Activated T-helper 1 cell treated with anti-CD3 and anti-CD28 coated beads, Interleukin-2, amount 50 U/mL, for 16 hours (primary cell): ENCODE measurements around the gene ATP4A.
A peak's percentile ranks its signal among the peaks of the same experiment; 100 is the strongest.

Source experiments
- DNase-seq, 2 donors: peaks; one replicate each; pipeline ENCODE4 v3.0.0-alpha.2; 2020; ENCODE audit warnings: low read depth in 1 of 2, low spot score in 1 of 2

Gene ATP4A

DNA sequence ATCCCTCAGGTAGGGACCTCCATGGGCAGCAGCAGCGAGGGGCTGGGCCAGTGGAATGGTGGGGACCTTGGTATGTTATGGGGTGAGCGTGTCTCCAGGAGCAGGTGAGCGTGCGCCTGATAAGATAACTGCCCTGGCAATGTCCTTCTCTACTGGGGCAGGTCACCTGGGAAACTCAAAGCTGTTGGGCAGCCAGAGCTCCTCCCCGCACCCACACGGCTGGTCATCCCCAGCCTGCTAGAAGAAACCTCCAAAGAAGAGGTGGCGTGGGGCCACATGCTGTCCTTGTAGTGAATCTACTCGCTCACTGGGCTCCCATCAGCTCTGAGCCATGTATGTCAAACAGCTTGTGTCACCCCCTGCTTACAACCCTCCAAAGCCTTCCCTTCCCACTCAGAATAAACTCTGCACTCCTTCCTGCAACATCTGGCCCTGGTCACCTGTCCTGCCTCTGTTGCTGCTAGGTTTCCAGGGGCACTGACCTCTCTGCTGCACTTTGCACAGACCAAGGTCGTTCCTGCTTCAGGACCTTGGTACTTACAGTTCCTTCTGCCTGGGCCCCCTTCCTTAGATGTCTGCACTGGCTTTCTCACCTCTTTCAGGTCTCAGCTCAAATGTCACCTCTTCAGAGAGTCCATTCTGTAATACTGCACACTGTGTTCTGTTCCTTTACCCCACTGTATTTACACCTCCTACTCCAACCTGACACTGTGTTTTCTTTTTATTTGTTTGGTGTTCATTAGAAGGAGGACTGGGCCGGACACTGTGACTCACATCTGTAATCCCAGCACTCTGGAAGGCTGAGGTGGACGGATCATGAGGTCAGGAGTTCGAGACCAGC lies 1.8 kb upstream of the ATP4A start:
- DNase-seq, result no peak

DNA sequence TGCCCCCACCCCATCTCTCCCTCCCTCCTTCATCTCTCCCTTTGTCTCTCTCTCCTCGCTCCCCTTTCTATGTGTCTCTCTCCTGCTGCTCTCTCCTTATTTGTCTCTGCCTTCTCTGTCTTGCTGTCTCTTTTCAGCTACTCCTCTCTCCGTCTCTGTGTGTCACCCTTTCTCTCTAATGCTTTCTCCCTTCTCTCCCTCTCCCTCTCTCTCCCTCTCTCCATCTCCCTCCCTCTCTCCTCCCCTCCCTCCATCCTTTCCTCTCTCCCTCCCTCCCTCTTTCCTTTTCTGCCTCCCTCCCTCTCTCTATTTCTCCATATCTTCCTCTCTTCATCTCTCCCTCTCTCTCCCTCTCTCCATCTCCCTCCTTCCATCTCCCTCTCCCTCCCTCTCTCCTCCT lies 682 bp downstream of the ATP4A start:
- no peak for DNase-seq

GRCh38 chr19:35562336-35562735 lies 1.1 kb downstream of the ATP4A start:
- no peak for DNase-seq

- no peak for DNase-seq
These were observed 2.0 kb downstream of the ATP4A start for GRCh38 chr19:35561436-35561835.

DNA sequence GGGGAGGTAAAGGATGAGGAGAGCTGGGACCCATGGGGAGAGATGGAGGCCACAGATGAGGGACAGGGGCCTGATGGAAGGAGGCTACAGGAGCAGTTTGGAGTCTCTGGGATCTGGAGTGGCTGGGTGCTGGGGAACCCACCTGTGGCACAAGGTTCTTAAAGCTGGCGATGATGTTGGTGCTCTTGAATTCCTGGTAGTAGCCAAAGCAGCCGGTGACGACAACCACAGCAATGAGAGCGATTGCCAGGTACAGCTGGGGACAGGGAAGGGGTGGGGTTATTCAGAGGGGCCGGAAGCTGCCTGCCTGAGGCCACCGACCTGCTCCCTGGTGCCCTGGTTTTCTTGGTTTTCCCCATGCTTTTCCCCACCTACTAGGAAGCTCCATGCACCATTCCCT lies 2.8 kb downstream of the ATP4A start:
- DNase-seq, result no peak

- no peak for DNase-seq
These were observed 3.2 kb downstream of the ATP4A start for GRCh38 chr19:35560271-35560670.

- DNase-seq, result no peak
These were observed 3.7 kb downstream of the ATP4A start for GRCh38 chr19:35559781-35560180.

DNA sequence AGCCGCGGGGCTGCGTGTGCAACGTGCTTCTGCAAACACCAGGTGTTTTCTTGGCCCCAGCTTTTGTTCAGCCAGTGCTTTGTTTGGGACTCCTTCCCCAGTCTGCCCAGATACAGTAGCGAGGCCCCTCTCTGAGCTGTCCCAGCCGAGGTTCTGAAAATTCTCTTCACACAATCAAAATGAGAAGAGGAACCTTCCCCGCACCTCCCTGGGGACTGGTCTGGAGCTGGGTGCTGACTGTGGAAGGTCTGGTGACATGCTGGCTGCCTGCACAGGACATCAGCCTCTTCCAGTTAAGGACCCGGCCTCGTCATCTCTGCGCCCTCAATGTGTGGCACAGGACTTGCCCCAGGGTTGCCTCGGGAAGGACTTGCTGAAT lies 4.2 kb downstream of the ATP4A start:
- no peak for DNase-seq

GRCh38 chr19:35558400-35559280 lies 4.8 kb downstream of the ATP4A start:
- DNase-seq, result no peak

DNA sequence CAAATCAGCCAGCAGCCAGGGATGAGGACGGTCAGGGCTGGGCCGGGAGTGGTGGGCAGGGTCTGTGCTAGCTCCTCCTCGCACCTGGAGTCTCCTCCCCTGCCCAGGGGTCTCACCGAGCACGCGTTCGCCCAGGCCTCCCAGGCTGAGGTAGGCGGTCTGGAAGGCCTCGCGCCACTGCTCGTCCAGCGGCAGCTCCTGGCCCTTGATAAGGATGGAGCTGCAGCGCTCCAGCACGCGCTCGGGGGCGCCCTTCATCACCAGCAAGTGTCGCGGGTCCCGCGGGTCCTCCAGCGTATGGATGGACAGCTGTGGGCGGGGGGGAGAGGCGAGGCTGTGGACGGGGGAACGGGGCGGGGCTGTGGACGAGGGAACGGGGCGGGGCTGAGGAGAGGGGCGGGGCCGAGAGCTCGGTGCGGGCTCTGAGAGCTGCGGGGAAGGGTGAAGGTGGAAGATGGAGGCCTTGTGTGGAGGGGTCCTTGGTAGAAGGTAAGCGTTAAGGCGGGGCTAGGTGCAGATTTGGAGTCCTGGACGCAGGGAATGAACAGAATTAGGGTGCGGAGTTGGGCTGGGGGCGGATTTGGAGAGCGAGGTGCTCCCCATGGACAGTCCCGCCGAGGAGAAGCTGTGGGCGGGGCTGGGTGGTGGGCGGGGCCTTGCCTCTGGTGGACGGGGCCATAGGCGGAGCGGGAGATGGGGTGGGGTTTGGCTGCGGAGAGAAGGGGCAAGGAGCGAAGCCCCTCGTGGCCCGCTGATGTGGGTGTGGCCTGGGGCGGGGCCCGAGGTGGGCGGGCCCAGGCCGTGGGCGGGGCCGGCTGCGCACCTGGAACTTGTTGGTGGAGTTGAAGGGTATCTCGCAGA lies 5.7 kb downstream of the ATP4A start:
- DNase-seq, result peak; percentile 12 to 20

DNA sequence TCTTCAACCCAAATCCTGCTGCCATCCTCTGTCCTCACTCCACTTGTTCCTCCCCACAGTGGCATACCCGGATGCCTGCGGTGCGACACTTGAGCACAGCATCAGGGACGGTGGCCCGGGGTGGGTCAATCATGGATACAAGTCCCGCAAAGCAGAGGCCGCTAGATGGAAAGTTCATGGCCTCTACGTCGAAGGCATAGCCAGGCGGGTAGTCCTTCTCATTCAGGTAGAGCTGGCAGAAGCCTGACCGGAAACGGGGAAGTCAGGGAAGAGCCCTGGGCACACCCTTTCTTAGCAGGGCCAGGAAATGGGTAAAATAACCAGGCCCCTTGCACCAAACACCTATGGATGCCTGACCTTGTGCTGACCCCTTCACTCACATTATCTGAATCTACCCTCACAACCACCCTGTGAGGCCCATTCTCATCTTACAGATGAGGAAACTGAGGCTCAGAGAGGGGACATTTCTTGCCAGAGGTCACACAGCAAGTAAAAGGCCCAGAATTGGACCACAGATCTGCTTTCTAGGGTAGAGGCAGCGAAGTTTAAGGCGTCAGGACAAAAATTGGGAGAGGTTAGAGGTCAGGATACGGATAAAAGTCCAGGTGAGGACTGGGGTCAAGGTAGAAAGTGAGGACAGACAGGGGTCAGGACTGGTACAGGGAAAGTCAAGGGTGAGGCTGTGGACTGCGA lies 6.5 kb downstream of the ATP4A start:
- no peak for DNase-seq

GRCh38 chr19:35556025-35556590 lies 7.3 kb downstream of the ATP4A start:
- DNase-seq, result no peak

DNA sequence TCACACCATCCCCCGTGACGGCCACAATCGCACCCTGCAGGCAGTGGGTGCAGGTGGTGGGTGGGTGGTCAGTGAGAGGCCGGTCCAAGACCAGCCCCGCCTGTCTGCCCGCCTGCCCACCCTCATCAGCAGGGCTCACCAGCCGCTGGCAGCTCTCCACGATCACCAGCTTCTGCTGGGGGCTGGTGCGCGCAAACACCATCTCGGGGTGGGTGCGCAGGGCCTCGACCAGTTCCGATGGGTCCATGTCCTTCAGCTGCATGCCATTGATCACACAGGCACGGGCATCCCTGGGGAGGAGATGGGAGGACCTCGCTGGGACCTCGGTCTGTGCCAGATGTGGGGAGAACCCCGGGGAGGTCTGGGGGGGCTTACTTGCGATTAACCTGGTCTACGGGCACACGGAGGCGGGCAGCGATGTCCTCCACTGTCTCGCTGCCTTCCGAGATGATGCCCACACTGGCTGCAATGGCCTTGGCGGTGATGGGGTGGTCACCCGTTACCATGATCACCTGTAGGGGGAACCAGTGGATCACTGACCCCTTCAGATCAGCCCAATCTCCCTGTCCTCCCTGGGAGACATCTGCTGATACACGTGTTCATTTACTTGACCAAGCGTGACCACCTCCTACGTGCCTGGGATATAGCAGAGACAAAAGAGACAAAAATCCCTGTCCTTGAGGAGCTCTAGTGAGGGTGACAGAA lies 8.0 kb downstream of the ATP4A start:
- no peak for DNase-seq

GRCh38 chr19:35554076-35554475 lies 9.4 kb downstream of the ATP4A start:
- no peak for DNase-seq

- no peak for DNase-seq
These were observed 10.0 kb downstream of the ATP4A start for GRCh38 chr19:35553385-35554000.

GRCh38 chr19:35552534-35553384 lies 10.7 kb downstream of the ATP4A start:
- DNase-seq, result no peak

DNA sequence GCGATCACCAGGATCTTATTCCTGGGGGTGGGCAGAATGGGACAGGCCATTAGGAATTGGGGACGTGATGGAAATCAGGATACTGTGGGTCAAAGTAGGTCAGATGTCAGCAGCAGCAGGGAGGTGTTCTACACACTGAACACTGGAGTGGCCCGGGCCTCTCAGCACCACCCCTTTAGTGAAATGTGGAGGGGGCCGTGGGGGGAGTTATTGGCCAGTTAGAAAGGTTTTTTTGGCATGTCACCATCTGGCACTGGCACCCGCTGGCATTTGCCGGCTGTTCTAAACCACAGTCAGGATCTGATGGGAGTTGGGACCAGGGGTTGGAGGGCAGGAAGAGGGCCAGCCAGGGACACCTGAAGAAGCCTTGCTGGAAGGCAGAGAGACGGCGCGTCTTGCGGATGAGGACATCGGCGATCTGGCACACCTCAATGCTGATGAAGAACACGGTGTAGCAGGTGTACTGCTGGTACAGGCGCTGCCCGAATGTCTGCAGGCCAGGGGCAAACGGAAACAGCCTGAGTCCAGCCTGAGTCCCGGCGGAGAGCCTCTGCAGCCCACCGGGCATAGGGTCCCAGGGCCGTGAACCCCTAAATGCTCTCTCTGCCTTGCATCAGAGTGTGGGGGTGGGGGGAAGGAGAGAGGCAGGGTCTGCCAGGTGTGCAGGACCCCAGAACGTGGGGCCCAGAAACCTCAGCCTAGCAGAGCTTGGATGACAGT lies 12.2 kb downstream of the ATP4A start:
- no peak for DNase-seq
